SK-MEL-5 (cell line): ENCODE results near the gene MLC1. TPM values are rescaled to one million over a fixed set of nuclear protein-coding genes. Genes with fewer than 3 reads are reported as not detected.

ENCODE experiments used
- DNase-seq: peaks from one replicate; pipeline ENCODE4 v3.0.0-alpha.2; 2016; ENCODE audit warnings: low read depth, low spot score
- in situ Hi-C: cut with HindIII; loops from 2 replicates; pipeline ENCODE4 v1.10.0; 2016; ENCODE audit warnings: low sequenced_read_pairs, high pct_unique_total_duplicates, low pct_unique_long_range_greater_than_20kb
- total RNA-seq: library from RNA; depleted of rRNA; stranded (reverse); fragments of >200 nt; shearing (Covaris generic); gene quantifications from 2 replicates; pipeline ENCODE4 v1.2.3, GENCODE V29; 2014

MLC1 gene
- total RNA-seq, 1 experiment from 2014 or later = not detected

- in situ Hi-C loops = no loop called here
- DNase-seq = no peak
These were observed 52.9 kb downstream of the MLC1 start for GRCh38 chr22:50032109-50032871.

- in situ Hi-C loops = no loop called here
- DNase-seq = no peak
These were observed 53.8 kb downstream of the MLC1 start for GRCh38 chr22:50031189-50032091.

- in situ Hi-C loops = no loop called here
- peak; percentile 73 for DNase-seq
These were observed 54.7 kb downstream of the MLC1 start for GRCh38 chr22:50030297-50031188.

- in situ Hi-C loops = no loop called here
- DNase-seq = peak; percentile 81
These were observed 57.3 kb downstream of the MLC1 start for GRCh38 chr22:50027639-50028537.

GRCh38 chr22:50025993-50026392, 59.2 kb downstream of the MLC1 start:
- DNase-seq = no peak
- in situ Hi-C loops = no loop called here

- in situ Hi-C loops = no loop called here
- no peak for DNase-seq
These were observed 62.9 kb downstream of the MLC1 start for GRCh38 chr22:50022171-50022819.

GRCh38 chr22:50020606-50021005, 64.6 kb downstream of the MLC1 start:
- no peak for DNase-seq
- in situ Hi-C loops = no loop called here

GRCh38 chr22:50019316-50019715, 65.9 kb downstream of the MLC1 start:
- in situ Hi-C loops = no loop called here
- no peak for DNase-seq

GRCh38 chr22:50018608-50019285, 66.5 kb downstream of the MLC1 start:
- in situ Hi-C loops = no loop called here

GRCh38 chr22:50017701-50018224, 67.5 kb downstream of the MLC1 start:
- in situ Hi-C loops = no loop called here

More at GRCh38 chr22:50018608-50019285, 66.5 kb downstream of the MLC1 start:
- DNase-seq = no peak

GRCh38 chr22:50016988-50017700, 68.1 kb downstream of the MLC1 start:
- in situ Hi-C loops = no loop called here
- DNase-seq = no peak

More at GRCh38 chr22:50017701-50018224, 67.5 kb downstream of the MLC1 start:
- DNase-seq = no peak

- no peak for DNase-seq
These were observed 68.8 kb downstream of the MLC1 start for GRCh38 chr22:50016308-50016987.

GRCh38 chr22:50015451-50016307, 69.5 kb downstream of the MLC1 start:
- in situ Hi-C loops = no loop called here
- DNase-seq = no peak

More at GRCh38 chr22:50016308-50016987, 68.8 kb downstream of the MLC1 start:
- in situ Hi-C loops = no loop called here
